HAP-1 (cell line): ENCODE results near the gene CRHBP.
"Not testable (repeated sequence)": the region's sequence is repeated elsewhere in the genome, so short reads cannot be mapped to it uniquely, and the experiment has no call there.

Experiments
- DNase-seq, 2 experiments: peaks; one replicate each; pipeline ENCODE4 v3.0.0-alpha.2; 2016 to 2020; ENCODE audit warnings: low spot score in 2 of 2
- H3K27me3 ChIP-seq: fragments of 250-450 bp; sonication (Bioruptor Pico); 2 replicates; pipeline ENCODE4 v1.5.1; 2020; ENCODE audit warnings: low read depth, mild to moderate bottlenecking, moderate library complexity
- H3K36me3 ChIP-seq: fragments of 250-450 bp; sonication (Bioruptor Pico); replicated peaks from 2 replicates; pipeline ENCODE4 v1.5.1; 2020; ENCODE audit warnings: mild to moderate bottlenecking
- H3K4me1 ChIP-seq: fragments of 250-450 bp; sonication (Bioruptor Pico); 2 replicates; pipeline ENCODE4 v1.5.1; 2020; ENCODE audit warnings: mild to moderate bottlenecking
- H3K4me3 ChIP-seq: fragments of 250-450 bp; sonication (Bioruptor Pico); 2 replicates; pipeline ENCODE4 v1.5.1; 2020; ENCODE audit warnings: mild to moderate bottlenecking, moderate library complexity
- H3K9me3 ChIP-seq: fragments of 250-450 bp; sonication (Bioruptor Pico); 2 replicates; pipeline ENCODE4 v1.5.1; 2020; ENCODE audit warnings: mild to moderate bottlenecking, moderate library complexity
- in situ Hi-C: fragments of 300-500 bp; cut with MboI; formaldehyde crosslinking; loops from 3 replicates; pipeline ENCODE4 v1.14.3; 2020; ENCODE audit warnings: low sequenced_read_pairs, inconsistent platforms, mixed read lengths

CRHBP gene

DNA sequence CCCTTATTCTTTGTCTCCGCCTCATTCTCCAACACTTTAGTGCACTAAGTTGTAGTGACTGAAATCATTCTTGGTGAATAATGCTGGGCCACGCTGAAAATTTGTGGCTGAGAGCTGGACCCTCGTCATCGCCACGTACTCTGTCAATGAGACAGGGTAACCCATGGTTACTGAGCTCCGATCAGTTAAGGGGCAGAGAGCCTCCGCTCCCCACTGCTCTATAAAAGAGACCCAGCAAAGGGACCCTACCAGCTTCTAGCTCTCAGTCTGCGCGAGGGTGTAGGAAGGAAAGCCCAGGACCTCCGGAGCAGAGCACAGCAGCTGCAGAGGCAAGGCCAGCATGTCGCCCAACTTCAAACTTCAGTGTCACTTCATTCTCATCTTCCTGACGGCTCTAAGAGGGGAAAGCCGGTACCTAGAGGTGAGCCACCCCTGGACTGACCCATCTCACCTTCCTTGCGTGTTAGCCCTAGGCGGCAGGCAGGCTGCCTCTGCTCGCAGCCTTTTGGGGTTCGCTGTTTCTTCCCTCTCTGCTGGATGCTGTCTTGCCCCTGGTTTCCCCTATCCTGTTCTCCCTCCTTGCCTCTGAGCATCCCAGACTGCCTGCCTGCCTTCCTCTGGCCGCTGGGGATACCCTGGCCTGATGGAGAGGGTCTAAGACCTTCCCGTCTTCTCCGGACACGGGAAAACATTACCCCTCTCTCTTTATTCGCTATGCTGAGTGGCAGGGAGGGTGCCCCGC lies at the start of gene CRHBP:
TSS of gene CRHBP (plus strand) at position 251 of the 742 bp plus-strand sequence. CDS start at position 341, 90 bp downstream.
- in situ Hi-C loops: no loop called here
- no peaks in the 10 kb centered on the region for H3K4me1 ChIP-seq
- no peak within 1 kb of the TSS for H3K4me3 ChIP-seq
- no peaks in the 10 kb centered on the region for H3K9me3 ChIP-seq
- no peaks in the 10 kb centered on the region; the same call in 1 of the 2 replicates for H3K27me3 ChIP-seq
- H3K36me3 ChIP-seq: no peaks in the 10 kb centered on the region
- no peak for DNase-seq

GRCh38 chr5:76908166-76908565 lies 44.7 kb upstream of the CRHBP start:
- no peaks in the 10 kb centered on the region for H3K9me3 ChIP-seq
- DNase-seq: no peak
- no peaks in the 10 kb centered on the region for H3K4me1 ChIP-seq
- in situ Hi-C loops: no loop called here
- H3K4me3 ChIP-seq: no peak overlapping the region
- no peaks in the 10 kb centered on the region for H3K27me3 ChIP-seq
- H3K36me3 ChIP-seq: no peaks in the 10 kb centered on the region

DNA sequence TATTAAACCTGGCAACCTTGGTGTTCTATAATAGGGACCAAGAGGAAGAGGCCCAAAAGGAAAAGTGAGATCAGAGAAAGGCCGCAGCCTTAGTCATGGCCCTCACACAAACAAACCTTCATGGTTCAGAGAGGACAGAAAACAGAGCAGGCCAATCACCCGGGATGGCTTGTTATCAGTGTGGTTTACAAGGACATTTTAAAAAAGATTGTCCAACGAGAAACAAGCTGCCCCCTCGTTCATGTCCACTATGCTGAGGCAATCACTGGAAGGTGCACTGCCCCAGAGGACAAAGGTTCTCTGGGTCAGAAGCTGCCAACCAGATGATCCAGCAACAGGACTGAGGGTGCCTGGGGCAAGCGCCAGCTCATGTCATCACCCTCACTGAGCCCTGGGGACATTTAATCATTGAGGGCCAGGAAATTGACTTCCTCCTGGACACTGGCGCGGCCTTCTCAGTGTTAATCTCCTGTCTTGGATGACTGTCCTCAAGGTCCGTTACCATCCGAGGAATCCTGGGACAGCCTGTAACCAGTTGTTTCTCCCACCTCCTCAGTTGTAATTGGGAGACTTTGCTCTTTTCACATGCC lies 42.4 kb upstream of the CRHBP start:
- in situ Hi-C loops, H3K9me3 ChIP-seq, H3K36me3 ChIP-seq, H3K4me3 ChIP-seq, H3K27me3 ChIP-seq, H3K4me1 ChIP-seq, DNase-seq: not testable (repeated sequence)

GRCh38 chr5:76914671-76915070 lies 38.2 kb upstream of the CRHBP start:
- in situ Hi-C loops, H3K36me3 ChIP-seq, DNase-seq: not testable (repeated sequence)

GRCh38 chr5:76918539-76918938 lies 34.3 kb upstream of the CRHBP start:
- H3K4me3 ChIP-seq: no peak overlapping the region
- DNase-seq: no peak
- H3K9me3 ChIP-seq: no peaks in the 10 kb centered on the region
- H3K4me1 ChIP-seq: no peaks in the 10 kb centered on the region
- H3K36me3 ChIP-seq: no peaks in the 10 kb centered on the region
- H3K27me3 ChIP-seq: peaks cover 3% of the 10 kb centered on the region; the same call in 1 of the 2 replicates
- in situ Hi-C loops: no loop called here

More at GRCh38 chr5:76914671-76915070, 38.2 kb upstream of the CRHBP start:
- H3K4me3 ChIP-seq, H3K27me3 ChIP-seq, H3K9me3 ChIP-seq, H3K4me1 ChIP-seq: not testable (repeated sequence)

- no peaks in the 10 kb centered on the region for H3K36me3 ChIP-seq
- no peak for DNase-seq
- peaks cover 3% of the 10 kb centered on the region; the same call in 1 of the 2 replicates for H3K27me3 ChIP-seq
- H3K9me3 ChIP-seq: no peaks in the 10 kb centered on the region
- H3K4me1 ChIP-seq: no peaks in the 10 kb centered on the region
- H3K4me3 ChIP-seq: no peak overlapping the region
- in situ Hi-C loops: no loop called here
Measured at GRCh38 chr5:76920491-76920890, 32.4 kb upstream of the CRHBP start.

DNA sequence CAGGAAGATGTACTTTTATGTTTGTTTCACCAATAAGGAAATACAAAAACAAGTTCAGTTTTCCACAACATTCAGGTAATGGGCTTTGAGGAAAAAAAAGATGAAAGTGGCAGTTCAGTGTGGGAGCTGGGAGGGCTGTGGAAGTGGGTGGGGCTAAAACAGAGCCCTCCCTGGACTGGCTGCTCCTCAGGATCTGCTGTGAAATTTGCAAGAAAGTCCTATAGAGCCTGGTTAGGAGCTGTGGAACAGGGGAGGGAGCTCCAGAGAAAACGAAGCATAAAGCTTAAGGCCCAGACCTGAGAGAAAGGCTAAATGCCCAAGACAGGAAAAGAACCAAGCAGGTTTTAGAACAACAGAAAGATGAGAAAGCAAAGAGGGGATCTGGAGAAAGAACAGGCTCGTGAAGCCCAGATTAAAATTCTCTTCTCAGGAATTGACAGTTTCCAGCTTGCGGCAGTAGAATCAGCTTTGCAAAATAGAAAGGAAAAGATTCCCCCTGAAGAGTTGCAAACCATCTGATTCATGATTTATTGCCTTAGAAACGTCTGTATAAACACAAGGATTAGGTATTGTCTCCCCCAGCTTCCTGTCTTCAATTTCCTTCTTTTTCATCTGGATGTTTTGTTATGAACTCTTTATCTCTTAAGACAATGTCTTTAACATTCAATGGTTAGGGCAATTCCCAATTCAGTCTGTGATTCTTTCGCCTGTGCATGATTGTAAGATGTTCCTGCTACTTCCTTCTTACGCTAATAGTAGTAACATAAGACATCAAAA lies 26.3 kb upstream of the CRHBP start:
- in situ Hi-C loops: no loop called here
- H3K9me3 ChIP-seq: no peaks in the 10 kb centered on the region
- DNase-seq: no peak
- no peaks in the 10 kb centered on the region for H3K27me3 ChIP-seq
- no peaks in the 10 kb centered on the region for H3K4me1 ChIP-seq
- H3K36me3 ChIP-seq: no peaks in the 10 kb centered on the region
- H3K4me3 ChIP-seq: no peak overlapping the region

- no peaks in the 10 kb centered on the region for H3K27me3 ChIP-seq
- no peak for DNase-seq
- no peak overlapping the region for H3K4me3 ChIP-seq
- H3K4me1 ChIP-seq: no peaks in the 10 kb centered on the region
- H3K9me3 ChIP-seq: no peaks in the 10 kb centered on the region
- H3K36me3 ChIP-seq: no peaks in the 10 kb centered on the region
- in situ Hi-C loops: no loop called here
Measured at GRCh38 chr5:76927961-76928360, 24.9 kb upstream of the CRHBP start.

- H3K4me3 ChIP-seq: no peak overlapping the region
- DNase-seq: no peak
- H3K9me3 ChIP-seq: 0 out of 2 replicates have a peak, but pooled peaks cover 2% of the 10 kb centered on the region
- in situ Hi-C loops: no loop called here
- no peaks in the 10 kb centered on the region for H3K27me3 ChIP-seq
- H3K36me3 ChIP-seq: no peaks in the 10 kb centered on the region
- H3K4me1 ChIP-seq: peaks cover 14% of the 10 kb centered on the region
Measured at GRCh38 chr5:76930083-76930482, 22.8 kb upstream of the CRHBP start.

- in situ Hi-C loops: no loop called here
- Histone ChIP-seq H3K27me3 (no peaks in the 10 kb centered on the region), H3K4me3 (no peak overlapping the region), H3K4me1 (peaks cover 14% of the 10 kb centered on the region), H3K36me3 (no peaks in the 10 kb centered on the region), H3K9me3 (0 out of 2 replicates have a peak, but pooled peaks cover 3% of the 10 kb centered on the region)
- DNase-seq: no peak
Measured at GRCh38 chr5:76938177-76938576, 14.7 kb upstream of the CRHBP start.

GRCh38 chr5:76941000-76941399 lies 11.8 kb upstream of the CRHBP start:
- Histone ChIP-seq H3K27me3 (no peaks in the 10 kb centered on the region), H3K9me3 (no peaks in the 10 kb centered on the region), H3K36me3 (no peaks in the 10 kb centered on the region), H3K4me3 (no peak overlapping the region), H3K4me1 (no peaks in the 10 kb centered on the region)
- in situ Hi-C loops: no loop called here
- no peak for DNase-seq

DNA sequence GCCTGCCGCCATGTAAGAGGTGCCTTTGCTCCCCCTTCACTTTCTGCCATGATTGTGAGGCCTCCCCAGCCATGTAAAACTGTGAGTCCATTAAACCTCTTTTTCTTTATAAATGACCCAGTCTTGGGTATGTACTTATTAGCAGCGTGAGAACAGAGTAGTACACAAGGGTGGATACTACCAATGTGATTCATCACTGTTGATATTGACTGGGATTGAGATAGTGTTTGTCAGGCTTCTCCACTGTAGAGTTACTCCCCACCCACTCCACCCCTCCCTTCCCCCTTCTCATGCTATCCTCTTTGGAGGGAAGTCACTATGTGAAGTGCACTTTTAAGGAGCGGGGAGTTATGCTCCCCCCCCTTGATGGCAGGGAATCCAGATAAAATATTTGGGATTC lies 11.4 kb upstream of the CRHBP start:
- in situ Hi-C loops: no loop called here
- Histone ChIP-seq H3K36me3 (no peaks in the 10 kb centered on the region), H3K4me3 (no peak overlapping the region), H3K4me1 (no peaks in the 10 kb centered on the region), H3K27me3 (no peaks in the 10 kb centered on the region), H3K9me3 (no peaks in the 10 kb centered on the region)
- no peak for DNase-seq

GRCh38 chr5:76942581-76942980 lies 10.3 kb upstream of the CRHBP start:
- Histone ChIP-seq H3K4me1 (no peaks in the 10 kb centered on the region), H3K27me3 (no peaks in the 10 kb centered on the region), H3K9me3 (no peaks in the 10 kb centered on the region), H3K36me3 (no peaks in the 10 kb centered on the region), H3K4me3 (no peak overlapping the region)
- DNase-seq: no peak
- in situ Hi-C loops: no loop called here

DNA sequence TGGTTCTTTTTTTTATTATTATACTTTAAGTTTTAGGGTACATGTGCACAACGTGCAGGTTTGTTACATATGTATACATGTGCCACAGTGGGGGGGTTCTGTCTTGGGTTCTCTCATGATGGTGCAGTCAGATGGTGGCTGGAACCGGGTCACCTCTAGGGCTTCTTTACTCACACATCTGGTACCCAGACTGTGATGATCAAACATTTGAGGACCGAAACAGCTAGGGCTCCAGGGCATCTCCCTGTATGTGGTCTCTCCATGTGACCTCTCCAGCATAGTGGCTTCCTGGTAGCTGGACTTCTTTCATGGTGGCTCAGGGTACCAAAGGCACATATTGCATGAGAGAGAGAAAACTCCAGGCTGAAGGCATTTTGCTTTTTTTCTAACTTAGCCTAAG lies 9.8 kb upstream of the CRHBP start:
- in situ Hi-C loops: no loop called here
- no peak for DNase-seq
- Histone ChIP-seq H3K4me3 (no peak overlapping the region), H3K36me3 (no peaks in the 10 kb centered on the region), H3K27me3 (no peaks in the 10 kb centered on the region), H3K9me3 (no peaks in the 10 kb centered on the region), H3K4me1 (no peaks in the 10 kb centered on the region)
